HG03025 (cell line): ENCODE data around the gene TMEM170A.

Source experiments
- ATAC-seq: cut with Tn5 transposase; IDR thresholded peaks from one replicate; pipeline ENCODE4 v1.9.1; 2021; ENCODE audit warnings: mild to moderate bottlenecking, moderate library complexity; ENCODE audit not compliant: unreplicated experiment, low FRiP score

Gene TMEM170A

DNA sequence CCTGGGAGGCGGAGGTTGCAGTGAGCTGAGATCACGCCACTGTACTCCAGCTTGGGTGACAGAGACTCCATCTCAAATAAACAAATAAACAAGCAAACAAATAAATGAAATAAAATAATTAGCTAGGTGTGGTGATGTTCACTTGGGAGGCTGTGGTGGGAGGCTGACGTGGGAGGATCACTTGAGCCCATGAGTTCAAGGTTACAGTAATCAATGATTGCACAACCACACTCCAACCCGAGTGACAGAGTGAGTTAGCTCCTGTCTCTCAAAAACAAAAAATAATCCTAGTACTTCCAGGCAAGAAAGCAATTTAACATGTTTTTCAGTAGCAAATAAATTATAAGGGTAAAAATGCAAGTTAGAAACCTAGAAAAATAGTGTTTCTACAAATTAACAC is 57.5 kb downstream of the TMEM170A start:
- ATAC-seq = no peak

- no peak for ATAC-seq
These were observed 61.5 kb downstream of the TMEM170A start for GRCh38 chr16:75402821-75403475.

DNA sequence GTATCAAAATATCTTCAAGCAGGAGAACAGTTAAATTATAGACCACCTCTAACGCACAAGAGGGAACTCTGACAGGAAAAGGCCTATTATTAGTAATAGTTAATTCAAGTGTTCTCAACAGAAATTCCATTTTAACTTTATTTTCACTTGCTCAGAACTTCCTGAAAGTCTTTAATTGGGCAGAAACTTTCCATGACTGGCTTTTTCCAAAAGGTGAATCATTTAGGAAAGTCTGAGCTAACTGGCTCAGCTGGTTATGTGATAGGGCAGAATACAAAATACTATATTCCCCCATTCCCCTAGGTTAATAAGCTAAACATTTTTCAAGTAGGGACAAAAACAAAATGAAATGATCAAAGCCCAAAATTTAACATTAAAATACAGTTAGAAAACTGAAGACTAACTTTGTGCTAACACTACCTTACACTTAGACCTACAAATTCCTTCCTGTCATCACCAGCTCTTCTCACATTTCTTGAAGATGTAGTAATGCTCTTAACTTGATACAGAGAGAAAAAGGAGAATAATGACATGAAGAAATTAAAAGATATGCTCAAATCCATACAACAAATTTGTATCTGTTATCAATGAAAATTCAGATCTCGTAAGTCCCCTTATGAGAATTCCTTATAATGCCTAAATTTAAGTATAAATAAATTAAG is 62.2 kb downstream of the TMEM170A start:
- ATAC-seq = no peak

DNA sequence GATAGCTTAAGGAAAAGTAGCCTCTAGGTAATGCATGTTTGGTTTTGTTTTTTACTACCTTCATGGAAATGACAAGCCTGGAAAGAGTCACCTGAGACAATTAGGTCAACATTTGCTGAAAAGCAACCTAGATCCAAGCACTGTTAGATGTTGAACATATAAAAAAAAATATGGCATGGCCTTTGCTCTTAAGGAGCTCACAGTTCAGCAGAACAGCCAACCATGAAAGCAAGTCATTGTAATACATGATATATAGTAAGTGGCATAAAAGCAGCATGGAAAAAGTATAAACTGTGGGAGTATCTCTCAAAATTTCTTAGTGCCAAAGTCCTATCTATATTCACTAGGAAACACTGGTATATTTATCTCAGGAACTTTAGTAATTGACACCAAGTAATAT is 62.8 kb downstream of the TMEM170A start:
- ATAC-seq = no peak

- ATAC-seq = no peak
These were observed 66.2 kb downstream of the TMEM170A start for GRCh38 chr16:75398333-75398732.

- ATAC-seq = no peak
These were observed 69.5 kb downstream of the TMEM170A start for GRCh38 chr16:75394941-75395340.
